GM23338 (cell line): ENCODE data around the gene OTUD5. TPM values are rescaled to one million over a fixed set of nuclear protein-coding genes. Genes with fewer than 3 reads are reported as not detected.

ENCODE experiments used
- ATAC-seq: fragments of 200-7000 bp; cut with Tn5 transposase; 3 replicates; pipeline ENCODE4 v1.9.1; 2020
- DNase-seq: peaks from one replicate; pipeline ENCODE4 v3.0.0-alpha.2; 2015; ENCODE audit warnings: low spot score
- H2AFZ ChIP-seq: fragments of 200-600 bp; sonication (generic); 2 replicates; pipeline ENCODE4 v1.8.0; 2016; ENCODE audit warnings: antibody characterized with exemption, mild to moderate bottlenecking, moderate library complexity
- H3F3A ChIP-seq: fragments of 200-600 bp; sonication (generic); replicated peaks from 2 replicates; pipeline ENCODE4 v1.8.0; 2017; ENCODE audit warnings: antibody characterized with exemption, mixed run types, low read depth
- H3K27ac ChIP-seq: fragments of 200-600 bp; sonication (generic); 2 replicates; pipeline ENCODE4 v1.6.1; 2016; ENCODE audit warnings: low read depth
- H3K27me3 ChIP-seq: fragments of 200-600 bp; sonication (generic); 2 replicates; pipeline ENCODE4 v1.8.0; 2016; ENCODE audit warnings: mild to moderate bottlenecking, mixed run types, moderate library complexity; ENCODE audit not compliant: insufficient read depth
- H3K36me3 ChIP-seq: fragments of 200-600 bp; sonication (generic); 2 replicates; pipeline ENCODE4 v1.8.0; 2016; ENCODE audit warnings: mild to moderate bottlenecking; ENCODE audit not compliant: insufficient read depth
- H3K4me1 ChIP-seq: fragments of 200-600 bp; sonication (generic); 2 replicates; pipeline ENCODE4 v1.8.0; 2016; ENCODE audit warnings: mild to moderate bottlenecking, moderate library complexity; ENCODE audit not compliant: insufficient read depth
- H3K4me2 ChIP-seq: fragments of 200-600 bp; sonication (generic); 2 replicates; pipeline ENCODE4 v1.7.1; 2017; ENCODE audit warnings: mixed run types
- H3K4me3 ChIP-seq: fragments of 200-600 bp; sonication (generic); 2 replicates; pipeline ENCODE4 v1.6.1; 2016; ENCODE audit warnings: mixed run types
- H3K79me2 ChIP-seq: fragments of 200-600 bp; sonication (generic); replicated peaks from 2 replicates; pipeline ENCODE4 v1.8.0; 2017; ENCODE audit warnings: mild to moderate bottlenecking; ENCODE audit not compliant: insufficient read depth
- H3K9me2 ChIP-seq: fragments of 200-600 bp; sonication (generic); 2 replicates; pipeline ENCODE4 v1.8.0; 2017; ENCODE audit not compliant: insufficient read depth
- H4K20me1 ChIP-seq: fragments of 200-600 bp; sonication (generic); replicated peaks from 2 replicates; pipeline ENCODE4 v1.8.0; 2017; ENCODE audit warnings: mild to moderate bottlenecking; ENCODE audit not compliant: insufficient read depth
- H3K27ac Mint-ChIP-seq: 2 replicates; pipeline ENCODE4 v1.8.0; 2020; ENCODE audit warnings: inconsistent platforms, mild to moderate bottlenecking, moderate library complexity, mixed read lengths
- H3K27me3 Mint-ChIP-seq: 3 replicates; pipeline ENCODE4 v1.8.0; 2022; ENCODE audit warnings: low read depth, mild to moderate bottlenecking, moderate library complexity, mixed read lengths, inconsistent platforms; ENCODE audit not compliant: insufficient read depth, poor library complexity
- H3K36me3 Mint-ChIP-seq: 3 replicates; pipeline ENCODE4 v1.8.0; 2021; ENCODE audit warnings: low read depth, mild to moderate bottlenecking, inconsistent platforms, moderate library complexity, mixed read lengths
- H3K4me1 Mint-ChIP-seq: 3 replicates; pipeline ENCODE4 v1.8.0; 2020; ENCODE audit warnings: mild to moderate bottlenecking, inconsistent platforms, mixed read lengths
- H3K4me3 Mint-ChIP-seq: 3 replicates; pipeline ENCODE4 v1.8.0; 2021; ENCODE audit warnings: moderate library complexity, mild to moderate bottlenecking, inconsistent platforms, mixed read lengths
- H3K9me3 Mint-ChIP-seq: 3 replicates; pipeline ENCODE4 v1.8.0; 2020; ENCODE audit warnings: moderate library complexity, mild to moderate bottlenecking, inconsistent platforms, mixed read lengths
- CREB1 ChIP-seq: fragments of 250-450 bp; sonication (Bioruptor Pico); IDR thresholded peaks from 2 replicates; pipeline ENCODE4 v1.5.0; 2020; ENCODE audit warnings: low read depth, mild to moderate bottlenecking, moderate library complexity
- EZH2phosphoT487 ChIP-seq: fragments of 200-600 bp; sonication (generic); IDR thresholded peaks from one replicate; pipeline ENCODE4 v1.8.1; 2018; ENCODE audit warnings: antibody characterized with exemption; ENCODE audit not compliant: unreplicated experiment
- JUNB ChIP-seq: IDR thresholded peaks from one replicate; pipeline ENCODE4 v1.6.1; 2016; ENCODE audit warnings: antibody characterized with exemption; ENCODE audit not compliant: unreplicated experiment
- POLR2AphosphoS5 ChIP-seq: IDR thresholded peaks from 2 replicates; pipeline ENCODE4 v1.6.1; 2016; ENCODE audit warnings: antibody characterized with exemption, low read depth
- polyA plus RNA-seq: library from polyadenylated mRNA; unstranded; fragments of >200 nt; fragmentation: Nextera tagmentation; extraction: Ambion mirVana; gene quantifications from 2 replicates; pipeline ENCODE4 v1.2.1, GENCODE V29; 2016
- total RNA-seq: library from RNA; depleted of rRNA; stranded (reverse); fragments of >200 nt; shearing (Covaris generic); gene quantifications from 2 replicates; pipeline ENCODE4 v1.2.3, GENCODE V29; 2014
- TF ChIP-seq, protein P1 (sequence below): IDR thresholded peaks from one replicate; pipeline ENCODE4 v1.6.1; 2018; ENCODE audit warnings: antibody characterized with exemption; ENCODE audit not compliant: unreplicated experiment
- TF ChIP-seq, protein P2 (sequence below): IDR thresholded peaks from 2 replicates; pipeline ENCODE4 v1.6.1; 2016; ENCODE audit warnings: antibody characterized with exemption
- TF ChIP-seq, protein P3 (sequence below), 2 experiments: fragments of 200-600 bp in 1 of 2; sonication (generic) in 1 of 2; conservative IDR thresholded peaks; 2 replicates each; pipeline versions ENCODE4 v1.5.1 to v1.6.1; 2016 to 2017; ENCODE audit warnings: antibody characterized with exemption in 2 of 2, low read depth in 2 of 2, mild to moderate bottlenecking in 2 of 2, moderate library complexity in 1 of 2

The OTUD5 gene
- total and polyA plus RNA-seq, 2 experiments from 2014 or later = 23.5 to 56.5 TPM

DNA sequence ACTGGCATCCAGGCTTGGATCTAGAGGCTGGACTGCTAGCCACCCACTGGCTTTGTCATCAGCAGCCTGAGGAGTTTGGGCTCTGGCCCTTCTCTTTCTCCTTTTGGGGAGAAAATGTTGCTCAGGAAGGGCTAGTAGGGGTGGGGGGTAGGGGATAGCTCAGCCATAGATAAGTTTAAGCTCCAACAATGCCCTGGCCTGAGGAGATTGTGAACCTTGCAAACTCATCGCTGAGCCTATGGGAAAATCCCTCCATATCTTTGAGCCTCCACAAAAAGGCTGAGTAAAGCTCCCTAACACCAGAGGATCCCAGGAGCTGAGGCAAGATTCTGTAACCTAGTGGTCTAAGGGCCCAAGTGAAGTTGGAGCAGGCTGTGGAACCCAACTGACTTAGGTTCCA lies 8.8 kb downstream of the OTUD5 start (continued):
- TF ChIP-seq, protein P1, sequence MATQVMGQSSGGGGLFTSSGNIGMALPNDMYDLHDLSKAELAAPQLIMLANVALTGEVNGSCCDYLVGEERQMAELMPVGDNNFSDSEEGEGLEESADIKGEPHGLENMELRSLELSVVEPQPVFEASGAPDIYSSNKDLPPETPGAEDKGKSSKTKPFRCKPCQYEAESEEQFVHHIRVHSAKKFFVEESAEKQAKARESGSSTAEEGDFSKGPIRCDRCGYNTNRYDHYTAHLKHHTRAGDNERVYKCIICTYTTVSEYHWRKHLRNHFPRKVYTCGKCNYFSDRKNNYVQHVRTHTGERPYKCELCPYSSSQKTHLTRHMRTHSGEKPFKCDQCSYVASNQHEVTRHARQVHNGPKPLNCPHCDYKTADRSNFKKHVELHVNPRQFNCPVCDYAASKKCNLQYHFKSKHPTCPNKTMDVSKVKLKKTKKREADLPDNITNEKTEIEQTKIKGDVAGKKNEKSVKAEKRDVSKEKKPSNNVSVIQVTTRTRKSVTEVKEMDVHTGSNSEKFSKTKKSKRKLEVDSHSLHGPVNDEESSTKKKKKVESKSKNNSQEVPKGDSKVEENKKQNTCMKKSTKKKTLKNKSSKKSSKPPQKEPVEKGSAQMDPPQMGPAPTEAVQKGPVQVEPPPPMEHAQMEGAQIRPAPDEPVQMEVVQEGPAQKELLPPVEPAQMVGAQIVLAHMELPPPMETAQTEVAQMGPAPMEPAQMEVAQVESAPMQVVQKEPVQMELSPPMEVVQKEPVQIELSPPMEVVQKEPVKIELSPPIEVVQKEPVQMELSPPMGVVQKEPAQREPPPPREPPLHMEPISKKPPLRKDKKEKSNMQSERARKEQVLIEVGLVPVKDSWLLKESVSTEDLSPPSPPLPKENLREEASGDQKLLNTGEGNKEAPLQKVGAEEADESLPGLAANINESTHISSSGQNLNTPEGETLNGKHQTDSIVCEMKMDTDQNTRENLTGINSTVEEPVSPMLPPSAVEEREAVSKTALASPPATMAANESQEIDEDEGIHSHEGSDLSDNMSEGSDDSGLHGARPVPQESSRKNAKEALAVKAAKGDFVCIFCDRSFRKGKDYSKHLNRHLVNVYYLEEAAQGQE = no peak
- TF ChIP-seq JUNB = no peak
- TF ChIP-seq, protein P2, sequence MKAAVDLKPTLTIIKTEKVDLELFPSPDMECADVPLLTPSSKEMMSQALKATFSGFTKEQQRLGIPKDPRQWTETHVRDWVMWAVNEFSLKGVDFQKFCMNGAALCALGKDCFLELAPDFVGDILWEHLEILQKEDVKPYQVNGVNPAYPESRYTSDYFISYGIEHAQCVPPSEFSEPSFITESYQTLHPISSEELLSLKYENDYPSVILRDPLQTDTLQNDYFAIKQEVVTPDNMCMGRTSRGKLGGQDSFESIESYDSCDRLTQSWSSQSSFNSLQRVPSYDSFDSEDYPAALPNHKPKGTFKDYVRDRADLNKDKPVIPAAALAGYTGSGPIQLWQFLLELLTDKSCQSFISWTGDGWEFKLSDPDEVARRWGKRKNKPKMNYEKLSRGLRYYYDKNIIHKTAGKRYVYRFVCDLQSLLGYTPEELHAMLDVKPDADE = no peak
- TF ChIP-seq POLR2AphosphoS5 = no peak
- TF ChIP-seq, protein P3, sequence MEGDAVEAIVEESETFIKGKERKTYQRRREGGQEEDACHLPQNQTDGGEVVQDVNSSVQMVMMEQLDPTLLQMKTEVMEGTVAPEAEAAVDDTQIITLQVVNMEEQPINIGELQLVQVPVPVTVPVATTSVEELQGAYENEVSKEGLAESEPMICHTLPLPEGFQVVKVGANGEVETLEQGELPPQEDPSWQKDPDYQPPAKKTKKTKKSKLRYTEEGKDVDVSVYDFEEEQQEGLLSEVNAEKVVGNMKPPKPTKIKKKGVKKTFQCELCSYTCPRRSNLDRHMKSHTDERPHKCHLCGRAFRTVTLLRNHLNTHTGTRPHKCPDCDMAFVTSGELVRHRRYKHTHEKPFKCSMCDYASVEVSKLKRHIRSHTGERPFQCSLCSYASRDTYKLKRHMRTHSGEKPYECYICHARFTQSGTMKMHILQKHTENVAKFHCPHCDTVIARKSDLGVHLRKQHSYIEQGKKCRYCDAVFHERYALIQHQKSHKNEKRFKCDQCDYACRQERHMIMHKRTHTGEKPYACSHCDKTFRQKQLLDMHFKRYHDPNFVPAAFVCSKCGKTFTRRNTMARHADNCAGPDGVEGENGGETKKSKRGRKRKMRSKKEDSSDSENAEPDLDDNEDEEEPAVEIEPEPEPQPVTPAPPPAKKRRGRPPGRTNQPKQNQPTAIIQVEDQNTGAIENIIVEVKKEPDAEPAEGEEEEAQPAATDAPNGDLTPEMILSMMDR (conservative IDR thresholded peaks at IDR 0.05; ENCODE audit: low read depth in 2 of 2) = no peak
- TF ChIP-seq EZH2phosphoT487 = no peak
- TF ChIP-seq CREB1 (CRISPR knock-in tag) = no peak

DNA sequence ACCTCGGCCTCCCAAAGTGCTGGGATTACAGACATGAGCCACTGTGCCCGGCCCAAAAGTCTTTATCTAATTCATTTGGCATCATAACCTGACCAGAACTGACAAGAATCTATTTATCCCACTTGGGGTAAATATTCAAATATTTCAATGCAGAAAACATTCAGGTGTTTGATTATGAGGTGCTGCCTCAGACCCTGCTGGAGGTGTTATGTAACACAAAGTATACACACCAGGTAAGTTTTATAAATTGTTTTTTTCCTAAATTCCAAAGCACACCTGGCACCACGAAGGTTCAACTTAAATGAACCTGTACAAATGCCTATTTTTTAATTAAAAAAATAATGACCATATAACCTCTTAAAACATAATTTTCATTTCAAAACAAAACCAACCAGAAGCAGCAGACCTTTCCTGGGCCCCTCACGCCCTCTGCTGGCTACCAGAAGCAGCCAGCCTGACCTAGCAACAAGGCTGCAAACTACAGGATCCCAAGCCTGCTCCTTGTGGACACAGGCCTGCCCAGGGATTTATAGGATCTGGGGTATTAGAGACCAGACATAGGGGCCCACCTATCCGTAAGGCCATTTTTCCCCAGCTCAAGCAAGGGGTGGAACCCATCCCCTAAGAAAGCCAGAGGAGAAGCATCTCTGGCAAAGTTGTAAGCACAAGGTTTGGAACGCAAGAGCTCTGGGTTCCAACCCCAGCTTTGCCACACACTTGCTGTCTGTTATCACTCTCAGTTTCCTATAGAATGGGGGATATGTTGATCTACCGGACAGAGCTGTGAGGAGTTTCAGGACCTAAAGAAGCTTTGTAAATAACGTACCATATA lies 11.7 kb downstream of the OTUD5 start:
- Mint-ChIP-seq H3K36me3 (peaks cover 26% of the 10 kb centered on the region), H3K4me1 (peaks cover 19% of the 10 kb centered on the region), H3K9me3 (no peaks in the 10 kb centered on the region; the same call in 2 of the 3 replicates), H3K27ac (peak overlapping the region; percentile 48; the same call in 1 of the 2 replicates), H3K27me3 (peaks cover 4% of the 10 kb centered on the region), H3K4me3 (no peak overlapping the region)
- no peaks in the 10 kb centered on the region for H3K36me3 ChIP-seq
- H3K27ac ChIP-seq = no peak overlapping the region
- H3K27me3 ChIP-seq = no peaks in the 10 kb centered on the region
- no peak overlapping the region for H2AFZ ChIP-seq
- H3F3A ChIP-seq = no peaks in the 10 kb centered on the region
- TF ChIP-seq, protein P2 = no peak
- TF ChIP-seq, protein P3 (conservative IDR thresholded peaks at IDR 0.05; ENCODE audit: low read depth in 2 of 2) = peak; percentile 78 to 79
- ATAC-seq (peak; percentile 96), DNase-seq (peak; percentile 82)
- H3K9me2 ChIP-seq = no peaks in the 10 kb centered on the region
- no peak overlapping the region for H3K4me3 ChIP-seq
- H3K4me1 ChIP-seq = no peaks in the 10 kb centered on the region
- no peaks in the 10 kb centered on the region; the same call in 1 of the 2 replicates for H4K20me1 ChIP-seq
- peaks cover 38% of the 10 kb centered on the region for H3K79me2 ChIP-seq
- H3K4me2 ChIP-seq = no peak overlapping the region
